Measurements from ENCODE around the gene MRPL36.

The MRPL36 gene

GRCh38 chr5:1759378-1759970, 40.2 kb downstream of the MRPL36 start:
- no peak overlapping the region for H3K18ac ChIP-seq (ENCODE audit: low read depth in 1 of 2, low read length in 2 of 2)
- peaks cover 2% of the 10 kb centered on the region for H3K4me1 ChIP-seq (ENCODE audit: control insufficient read depth, insufficient read depth, low read depth, low read length)
- WGBS: 80% methylated on average over 10 of the region's 13 CpGs
- no peak overlapping the region for H2BK5ac ChIP-seq (ENCODE audit: low read depth, low read length, poor library complexity, severe bottlenecking)
- no peak overlapping the region for H3K4ac ChIP-seq (ENCODE audit: low read depth in 1 of 2, low read length in 2 of 2)
- no peak overlapping the region for H2BK120ac ChIP-seq (ENCODE audit: low read depth, low read length)
- H4K91ac ChIP-seq (ENCODE audit: low read length): no peak overlapping the region
- no peak overlapping the region for H2AK5ac ChIP-seq (ENCODE audit: low read length, severe bottlenecking)
- no peak for DNase-seq
- H3K4me2 ChIP-seq (ENCODE audit: low read length, poor library complexity, severe bottlenecking): no peak overlapping the region
- no peak overlapping the region for H3K4me3 ChIP-seq (ENCODE audit: insufficient read depth in 1 of 2, low read depth in 1 of 2, low read length in 2 of 2)
- H3K23ac ChIP-seq (ENCODE audit: low read length in 2 of 2): no peak overlapping the region
- H3K36me3 ChIP-seq (ENCODE audit: control insufficient read depth in 1 of 2, insufficient read depth in 2 of 2, low read depth in 1 of 2, low read length in 2 of 2): no peaks in the 10 kb centered on the region
- no peaks in the 10 kb centered on the region for H3K79me1 ChIP-seq (replicated peaks; ENCODE audit: low read length, poor library complexity, severe bottlenecking)
- H3K27ac ChIP-seq (ENCODE audit: low read length, poor library complexity, severe bottlenecking): no peak overlapping the region
- no peak overlapping the region for H2BK15ac ChIP-seq (ENCODE audit: low read depth, poor library complexity, severe bottlenecking)
- H2BK12ac ChIP-seq (ENCODE audit: low read length in 2 of 2): no peak overlapping the region
- H4K8ac ChIP-seq (ENCODE audit: low read length): no peak overlapping the region
- peaks cover 7% of the 10 kb centered on the region for H3K9me3 ChIP-seq (ENCODE audit: control insufficient read depth, low read length)
- no peak overlapping the region for H3K14ac ChIP-seq (ENCODE audit: low read length in 2 of 2)
- no peak overlapping the region for H2AFZ ChIP-seq (ENCODE audit: low read depth, low read length)
- no peak overlapping the region for H3K9ac ChIP-seq (ENCODE audit: low read length)
- H3K27me3 ChIP-seq (ENCODE audit: control insufficient read depth in 1 of 2, insufficient read depth in 1 of 2, low read length in 2 of 2): peaks cover 33 to 58% of the 10 kb centered on the region in 2 experiments

GRCh38 chr5:1758574-1758973, 41.1 kb downstream of the MRPL36 start:
- Histone ChIP-seq H2AFZ (ENCODE audit: low read depth, low read length) (no peak overlapping the region), H3K4me3 (ENCODE audit: insufficient read depth in 1 of 2, low read depth in 1 of 2, low read length in 2 of 2) (no peak overlapping the region), H3K4me1 (ENCODE audit: control insufficient read depth, insufficient read depth, low read depth, low read length) (peaks cover 2% of the 10 kb centered on the region), H3K4me2 (ENCODE audit: low read length, poor library complexity, severe bottlenecking) (no peak overlapping the region), H3K18ac (ENCODE audit: low read depth in 1 of 2, low read length in 2 of 2) (no peak overlapping the region), H3K4ac (ENCODE audit: low read depth in 1 of 2, low read length in 2 of 2) (no peak overlapping the region), H3K9me3 (ENCODE audit: control insufficient read depth, low read length) (peaks cover 7% of the 10 kb centered on the region), H3K27ac (ENCODE audit: low read length, poor library complexity, severe bottlenecking) (no peak overlapping the region), H4K91ac (ENCODE audit: low read length) (no peak overlapping the region), H2BK15ac (ENCODE audit: low read depth, poor library complexity, severe bottlenecking) (no peak overlapping the region), H2BK5ac (ENCODE audit: low read depth, low read length, poor library complexity, severe bottlenecking) (no peak overlapping the region), H2BK12ac (ENCODE audit: low read length in 2 of 2) (no peak overlapping the region), H2AK5ac (ENCODE audit: low read length, severe bottlenecking) (no peak overlapping the region), H3K9ac (ENCODE audit: low read length) (no peak overlapping the region), H4K8ac (ENCODE audit: low read length) (no peak overlapping the region), H2BK120ac (ENCODE audit: low read depth, low read length) (no peak overlapping the region), H3K23ac (ENCODE audit: low read length in 2 of 2) (no peak overlapping the region), H3K79me1 (replicated peaks; ENCODE audit: low read length, poor library complexity, severe bottlenecking) (no peaks in the 10 kb centered on the region), H3K27me3 (ENCODE audit: control insufficient read depth in 1 of 2, insufficient read depth in 1 of 2, low read length in 2 of 2) (peaks cover 27 to 58% of the 10 kb centered on the region in 2 experiments), H3K36me3 (ENCODE audit: control insufficient read depth in 1 of 2, insufficient read depth in 2 of 2, low read depth in 1 of 2, low read length in 2 of 2) (no peaks in the 10 kb centered on the region), H3K14ac (ENCODE audit: low read length in 2 of 2) (no peak overlapping the region)
- DNase-seq: no peak
- WGBS: 87% methylated on average over 2 of the region's 3 CpGs

- H3K4ac ChIP-seq (ENCODE audit: low read depth in 1 of 2, low read length in 2 of 2): no peak overlapping the region
- H3K36me3 ChIP-seq (ENCODE audit: control insufficient read depth in 1 of 2, insufficient read depth in 2 of 2, low read depth in 1 of 2, low read length in 2 of 2): no peaks in the 10 kb centered on the region
- no peak overlapping the region for H3K4me3 ChIP-seq (ENCODE audit: insufficient read depth in 1 of 2, low read depth in 1 of 2, low read length in 2 of 2)
- H3K23ac ChIP-seq (ENCODE audit: low read length in 2 of 2): no peak overlapping the region
- no peak overlapping the region for H2BK15ac ChIP-seq (ENCODE audit: low read depth, poor library complexity, severe bottlenecking)
- H3K18ac ChIP-seq (ENCODE audit: low read depth in 1 of 2, low read length in 2 of 2): no peak overlapping the region
- H3K79me1 ChIP-seq (replicated peaks; ENCODE audit: low read length, poor library complexity, severe bottlenecking): no peaks in the 10 kb centered on the region
- no peak overlapping the region for H4K8ac ChIP-seq (ENCODE audit: low read length)
- no peak overlapping the region for H2BK120ac ChIP-seq (ENCODE audit: low read depth, low read length)
- H2BK5ac ChIP-seq (ENCODE audit: low read depth, low read length, poor library complexity, severe bottlenecking): no peak overlapping the region
- WGBS: 84% methylated on average over 10 of the region's 10 CpGs
- no peak overlapping the region for H3K27ac ChIP-seq (ENCODE audit: low read length, poor library complexity, severe bottlenecking)
- peaks cover 17 to 52% of the 10 kb centered on the region in 2 experiments for H3K27me3 ChIP-seq (ENCODE audit: control insufficient read depth in 1 of 2, insufficient read depth in 1 of 2, low read length in 2 of 2)
- H2AK5ac ChIP-seq (ENCODE audit: low read length, severe bottlenecking): no peak overlapping the region
- H3K4me1 ChIP-seq (ENCODE audit: control insufficient read depth, insufficient read depth, low read depth, low read length): no peaks in the 10 kb centered on the region
- H4K91ac ChIP-seq (ENCODE audit: low read length): no peak overlapping the region
- H3K9me3 ChIP-seq (ENCODE audit: control insufficient read depth, low read length): peaks cover 7% of the 10 kb centered on the region
- H2BK12ac ChIP-seq (ENCODE audit: low read length in 2 of 2): no peak overlapping the region
- H3K9ac ChIP-seq (ENCODE audit: low read length): no peak overlapping the region
- no peak overlapping the region for H3K14ac ChIP-seq (ENCODE audit: low read length in 2 of 2)
- no peak for DNase-seq
- H2AFZ ChIP-seq (ENCODE audit: low read depth, low read length): no peak overlapping the region
- no peak overlapping the region for H3K4me2 ChIP-seq (ENCODE audit: low read length, poor library complexity, severe bottlenecking)
Observed at GRCh38 chr5:1757511-1757910, 42.1 kb downstream of the MRPL36 start.

GRCh38 chr5:1756481-1756880, 43.2 kb downstream of the MRPL36 start:
- Histone ChIP-seq H3K9ac (ENCODE audit: low read length) (no peak overlapping the region), H3K9me3 (ENCODE audit: control insufficient read depth, low read length) (peaks cover 7% of the 10 kb centered on the region), H3K27me3 (ENCODE audit: control insufficient read depth in 1 of 2, insufficient read depth in 1 of 2, low read length in 2 of 2) (peaks cover 11 to 47% of the 10 kb centered on the region in 2 experiments), H2AFZ (ENCODE audit: low read depth, low read length) (no peak overlapping the region), H2BK120ac (ENCODE audit: low read depth, low read length) (no peak overlapping the region), H3K79me1 (replicated peaks; ENCODE audit: low read length, poor library complexity, severe bottlenecking) (no peaks in the 10 kb centered on the region), H3K23ac (ENCODE audit: low read length in 2 of 2) (no peak overlapping the region), H2AK5ac (ENCODE audit: low read length, severe bottlenecking) (no peak overlapping the region), H3K14ac (ENCODE audit: low read length in 2 of 2) (no peak overlapping the region), H3K36me3 (ENCODE audit: control insufficient read depth in 1 of 2, insufficient read depth in 2 of 2, low read depth in 1 of 2, low read length in 2 of 2) (no peaks in the 10 kb centered on the region), H3K18ac (ENCODE audit: low read depth in 1 of 2, low read length in 2 of 2) (no peak overlapping the region), H3K4ac (ENCODE audit: low read depth in 1 of 2, low read length in 2 of 2) (no peak overlapping the region), H3K4me3 (ENCODE audit: insufficient read depth in 1 of 2, low read depth in 1 of 2, low read length in 2 of 2) (no peak overlapping the region), H4K91ac (ENCODE audit: low read length) (no peak overlapping the region), H4K8ac (ENCODE audit: low read length) (no peak overlapping the region), H2BK15ac (ENCODE audit: low read depth, poor library complexity, severe bottlenecking) (no peak overlapping the region), H3K4me1 (ENCODE audit: control insufficient read depth, insufficient read depth, low read depth, low read length) (no peaks in the 10 kb centered on the region), H3K27ac (ENCODE audit: low read length, poor library complexity, severe bottlenecking) (no peak overlapping the region), H2BK5ac (ENCODE audit: low read depth, low read length, poor library complexity, severe bottlenecking) (no peak overlapping the region), H2BK12ac (ENCODE audit: low read length in 2 of 2) (no peak overlapping the region), H3K4me2 (ENCODE audit: low read length, poor library complexity, severe bottlenecking) (no peak overlapping the region)
- no peak for DNase-seq
- WGBS: 87% methylated on average over 9 of the region's 11 CpGs

Data from mesenchymal stem cell (in vitro differentiated cells and primary cell).